Muscle of leg (tissue), 11 donors: ENCODE data around the gene EMC8. TPM values are rescaled to one million over a fixed set of nuclear protein-coding genes. Genes with fewer than 3 reads are reported as not detected.
A peak's percentile ranks its signal among the peaks of the same experiment; 100 is the strongest.
"Not testable (repeated sequence)": the region's sequence is repeated elsewhere in the genome, so short reads cannot be mapped to it uniquely, and the experiment has no call there.

Experiments
- DNase-seq: peaks from one replicate; pipeline ENCODE4 v3.0.0; 2013
- H3K27ac ChIP-seq: one replicate; pipeline ENCODE4 v1.5.1; 2013; ENCODE audit warnings: mild to moderate bottlenecking, low read length, control low read depth
- H3K27me3 ChIP-seq: one replicate; pipeline ENCODE4 v1.6.1; 2013; ENCODE audit warnings: low read length; ENCODE audit not compliant: control insufficient read depth, insufficient read depth
- H3K36me3 ChIP-seq: one replicate; pipeline ENCODE4 v1.6.1; 2013; ENCODE audit warnings: low read length; ENCODE audit not compliant: control insufficient read depth, insufficient read depth
- H3K4me1 ChIP-seq: one replicate; pipeline ENCODE4 v1.6.1; 2013; ENCODE audit warnings: low read length; ENCODE audit not compliant: control insufficient read depth, insufficient read depth
- H3K4me3 ChIP-seq: one replicate; pipeline ENCODE4 v1.5.1; 2013; ENCODE audit warnings: low read length, control low read depth
- H3K9me3 ChIP-seq: replicated peaks from 2 replicates; pipeline ENCODE4 v1.6.1; 2013; ENCODE audit warnings: low read depth, low read length; ENCODE audit not compliant: control insufficient read depth
- WGBS: methylation state at CpG from one replicate; pipeline ENCODE4 v1.1.5; 2013; ENCODE audit warnings: missing lambda C conversion rate; ENCODE audit not compliant: insufficient coverage; 5-methylcytosine and 5-hydroxymethylcytosine counted together
- polyA plus RNA-seq, 8 donors: library from polyadenylated mRNA; unstranded; fragments of 120-200 nt; gene quantifications; one replicate each; pipeline versions ENCODE4 v1.2.1 to v1.2.3, GENCODE V29; 2013; ENCODE audit warnings: inconsistent platforms in 1 of 8, low replicate concordance in 1 of 8; ENCODE audit not compliant: insufficient read length in 8 of 8, insufficient read depth in 1 of 8
- total RNA-seq: library from RNA; stranded (reverse); fragments of 120-200 nt; gene quantifications from one replicate; pipeline ENCODE4 v1.2.4, GENCODE V29; 2013

EMC8 gene
- total and polyA plus RNA-seq, 9 donors, result 17.4 to 24.9 (median 20.1) TPM

DNA sequence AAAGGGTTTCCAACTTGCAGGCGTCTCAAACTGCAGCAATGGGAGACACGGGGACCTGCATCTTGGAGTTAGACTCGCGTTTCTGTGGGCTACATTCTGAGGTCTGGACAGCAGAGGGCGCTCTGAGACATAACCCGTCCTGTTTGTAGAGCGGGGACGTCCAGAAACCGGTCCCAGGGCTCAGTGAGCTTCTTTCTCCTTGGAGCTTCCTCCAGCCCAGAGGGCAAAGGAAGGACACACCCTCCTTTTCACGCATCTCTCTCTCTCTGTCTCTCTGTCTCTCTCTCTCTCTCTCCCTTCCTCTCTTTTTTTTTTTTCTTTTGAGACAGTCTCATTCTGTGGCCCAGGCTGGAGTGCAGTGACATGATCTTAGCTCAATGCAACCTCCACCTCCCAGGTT lies 19.9 kb upstream of the EMC8 start:
- Histone ChIP-seq H3K4me1 (peaks cover 4% of the 10 kb centered on the region), H3K9me3 (no peaks in the 10 kb centered on the region), H3K4me3 (no peak overlapping the region), H3K27me3 (peaks cover 40% of the 10 kb centered on the region), H3K27ac (no peak overlapping the region), H3K36me3 (no peaks in the 10 kb centered on the region)
- under 1% methylated on average over 10 of the region's 10 CpGs for WGBS
- peak; percentile 65 for DNase-seq

DNA sequence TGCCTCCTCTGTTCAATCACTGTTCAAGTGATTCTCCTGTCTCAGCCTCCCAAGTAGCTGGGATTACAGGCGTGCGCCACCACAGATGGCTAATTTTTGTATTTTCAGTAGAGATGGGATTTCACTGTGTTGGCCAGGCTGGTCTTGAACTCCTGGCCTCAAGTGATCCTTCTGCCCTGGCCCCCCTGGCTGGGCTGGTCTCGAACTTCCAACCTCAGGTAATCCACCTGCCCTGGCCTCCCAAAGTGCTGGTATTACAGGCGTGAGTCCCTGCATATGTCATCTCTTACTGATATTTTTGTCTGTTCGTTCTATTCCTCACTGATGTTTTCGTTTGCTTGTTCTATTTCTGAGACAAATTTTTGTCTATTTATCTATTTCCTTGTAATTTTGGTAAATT lies 17.9 kb upstream of the EMC8 start:
- not testable (repeated sequence) for H3K36me3 ChIP-seq, H3K27ac ChIP-seq, H3K4me1 ChIP-seq, H3K9me3 ChIP-seq, DNase-seq, H3K4me3 ChIP-seq
- peaks cover 57% of the 10 kb centered on the region for H3K27me3 ChIP-seq
- 81% methylated on average over 4 of the region's 6 CpGs for WGBS

DNA sequence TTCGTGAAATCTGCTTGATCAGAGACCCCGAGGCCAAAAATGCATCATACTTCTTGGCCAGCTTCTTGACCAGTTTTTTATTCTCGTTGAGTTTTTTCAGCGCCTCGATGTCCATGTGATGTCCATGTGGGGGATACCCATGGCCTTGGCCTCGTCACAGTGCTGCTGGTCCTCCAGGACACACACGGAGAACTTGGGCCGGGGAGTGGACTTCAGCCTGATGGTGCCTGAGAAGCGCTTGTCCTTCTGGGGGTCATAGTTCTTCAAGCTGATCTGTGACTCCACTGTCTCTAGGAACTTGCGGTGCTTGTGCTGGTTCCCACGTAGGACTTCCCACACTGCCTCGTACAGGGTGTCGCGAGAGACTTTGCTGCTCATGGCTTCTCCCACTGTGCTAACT lies 16.8 kb upstream of the EMC8 start:
- H3K27me3 ChIP-seq, result peaks cover 61% of the 10 kb centered on the region
- H3K36me3 ChIP-seq, result no peaks in the 10 kb centered on the region
- no peaks in the 10 kb centered on the region for H3K4me1 ChIP-seq
- H3K9me3 ChIP-seq, result no peaks in the 10 kb centered on the region
- 91% methylated on average over 11 of the region's 14 CpGs for WGBS
- no peak overlapping the region for H3K27ac ChIP-seq
- DNase-seq, result no peak
- H3K4me3 ChIP-seq, result no peak overlapping the region

GRCh38 chr16:85812811-85813700 lies 13.7 kb upstream of the EMC8 start:
- DNase-seq, result no peak
- Histone ChIP-seq H3K36me3 (no peaks in the 10 kb centered on the region), H3K4me3 (no peak overlapping the region), H3K27ac (no peak overlapping the region), H3K4me1 (no peaks in the 10 kb centered on the region), H3K27me3 (peaks cover 50% of the 10 kb centered on the region), H3K9me3 (no peaks in the 10 kb centered on the region)
- whole genome bisulfite sequencing, result 82% methylated on average over 16 of the region's 20 CpGs

- no peaks in the 10 kb centered on the region for H3K9me3 ChIP-seq
- H3K4me3 ChIP-seq, result no peak overlapping the region
- peaks cover 49% of the 10 kb centered on the region for H3K27me3 ChIP-seq
- 38% methylated on average over 26 of the region's 37 CpGs for WGBS
- no peak overlapping the region for H3K27ac ChIP-seq
- no peak for DNase-seq
- H3K36me3 ChIP-seq, result no peaks in the 10 kb centered on the region
- no peaks in the 10 kb centered on the region for H3K4me1 ChIP-seq
Measured at GRCh38 chr16:85812031-85812807, 12.9 kb upstream of the EMC8 start.

- peaks cover 11% of the 10 kb centered on the region for H3K36me3 ChIP-seq
- DNase-seq, result no peak
- no peak overlapping the region for H3K27ac ChIP-seq
- H3K27me3 ChIP-seq, result peaks cover 49% of the 10 kb centered on the region
- WGBS, result 69% methylated on average over 4 of the region's 7 CpGs
- H3K9me3 ChIP-seq, result no peaks in the 10 kb centered on the region
- H3K4me3 ChIP-seq, result no peak overlapping the region
- no peaks in the 10 kb centered on the region for H3K4me1 ChIP-seq
Measured at GRCh38 chr16:85810742-85811115, 11.4 kb upstream of the EMC8 start.

DNA sequence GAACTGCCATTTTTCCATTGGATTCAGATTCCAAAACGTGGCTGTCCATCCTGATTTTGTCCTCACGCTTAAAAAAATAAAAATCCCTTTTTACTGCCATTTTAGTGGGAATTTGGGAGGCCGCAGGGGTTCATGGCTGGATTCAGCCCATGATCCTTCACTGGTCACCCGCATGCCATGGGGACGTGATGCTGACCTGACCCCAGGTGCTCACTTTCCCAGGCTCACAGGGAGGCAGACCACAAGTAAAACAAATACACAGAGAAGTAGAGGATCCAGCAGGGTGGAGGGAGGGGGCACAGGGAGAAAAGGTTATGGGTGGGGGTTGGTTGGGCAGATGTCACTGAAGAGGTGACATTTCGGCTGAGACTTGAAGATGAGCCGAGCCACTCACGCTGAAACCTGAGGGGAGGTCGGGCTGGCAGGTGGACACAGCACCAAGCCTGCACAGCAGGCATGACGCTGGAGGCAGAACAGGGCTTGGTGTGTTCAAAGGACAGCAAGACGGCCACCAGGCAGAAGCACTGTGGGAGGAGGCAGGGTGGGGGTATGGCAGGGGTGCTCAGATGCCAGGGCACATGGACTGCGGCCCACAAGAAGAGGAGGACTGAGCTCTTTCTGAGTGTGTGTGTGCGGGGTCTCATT lies 10.9 kb upstream of the EMC8 start:
- H3K4me3 ChIP-seq, result no peak overlapping the region
- no peak overlapping the region for H3K27ac ChIP-seq
- peaks cover 16% of the 10 kb centered on the region for H3K36me3 ChIP-seq
- H3K27me3 ChIP-seq, result peaks cover 46% of the 10 kb centered on the region
- no peak for DNase-seq
- H3K4me1 ChIP-seq, result no peaks in the 10 kb centered on the region
- H3K9me3 ChIP-seq, result no peaks in the 10 kb centered on the region
- 80% methylated on average over 6 of the region's 13 CpGs for WGBS

- Histone ChIP-seq H3K4me3 (no peak overlapping the region), H3K4me1 (no peaks in the 10 kb centered on the region), H3K27ac (no peak overlapping the region), H3K27me3 (peaks cover 43% of the 10 kb centered on the region), H3K9me3 (no peaks in the 10 kb centered on the region), H3K36me3 (peaks cover 21% of the 10 kb centered on the region)
- no peak for DNase-seq
- 54% methylated on average over 10 of the region's 10 CpGs for WGBS
Measured at GRCh38 chr16:85809645-85810044, 10.3 kb upstream of the EMC8 start.

DNA sequence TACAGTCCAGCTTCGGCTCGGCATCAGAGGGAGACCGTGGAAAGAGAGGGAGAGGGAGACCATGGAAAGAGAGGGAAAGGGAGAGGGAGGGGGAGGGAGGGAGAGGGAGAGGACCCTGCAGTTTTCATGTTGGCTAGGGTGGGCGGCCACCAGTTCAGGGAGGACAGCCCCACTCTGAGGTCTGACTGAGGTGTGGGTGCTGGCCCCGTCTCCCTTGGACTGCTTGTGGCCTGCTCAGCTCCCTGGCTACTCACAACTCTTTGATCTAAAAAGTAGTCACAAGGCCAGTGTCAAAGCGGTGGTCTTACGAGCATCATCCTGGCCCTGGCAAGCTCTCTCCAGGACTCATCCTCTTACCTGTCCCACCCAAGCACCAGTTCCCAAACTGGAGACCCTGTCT lies 9.6 kb upstream of the EMC8 start:
- peaks cover 36% of the 10 kb centered on the region for H3K27me3 ChIP-seq
- DNase-seq, result no peak
- H3K36me3 ChIP-seq, result peaks cover 25% of the 10 kb centered on the region
- no peak overlapping the region for H3K27ac ChIP-seq
- WGBS, result 86% methylated on average over 5 of the region's 7 CpGs
- H3K9me3 ChIP-seq, result no peaks in the 10 kb centered on the region
- H3K4me3 ChIP-seq, result no peak overlapping the region
- no peaks in the 10 kb centered on the region for H3K4me1 ChIP-seq

DNA sequence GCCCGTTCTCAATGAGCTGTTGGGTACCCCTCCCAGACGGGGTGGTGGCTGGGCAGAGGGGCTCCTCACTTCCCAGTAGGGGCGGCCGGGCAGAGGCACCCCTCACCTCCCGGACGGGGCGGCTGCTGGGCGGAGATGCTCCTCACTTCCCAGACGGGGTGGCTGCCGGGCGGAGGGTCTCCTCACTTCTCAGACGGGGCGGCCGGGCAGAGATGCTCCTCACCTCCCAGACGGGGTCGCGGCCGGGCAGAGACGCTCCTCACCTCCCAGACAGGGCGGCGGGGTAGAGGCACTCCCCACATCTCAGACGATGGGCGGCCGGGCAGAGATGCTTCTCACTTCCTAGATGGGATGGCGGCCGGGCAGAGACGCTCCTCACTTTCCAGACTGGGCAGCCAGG lies 8.8 kb upstream of the EMC8 start:
- H3K27me3 ChIP-seq, result peaks cover 28% of the 10 kb centered on the region
- WGBS, result no CpG with 5 or more reads among the region's 27 CpGs
- DNase-seq, H3K9me3 ChIP-seq, H3K4me3 ChIP-seq, H3K4me1 ChIP-seq, H3K27ac ChIP-seq: not testable (repeated sequence)
- H3K36me3 ChIP-seq, result peaks cover 33% of the 10 kb centered on the region
